Measurements from ENCODE around the gene JKAMP. TPM values are rescaled to one million over a fixed set of nuclear protein-coding genes. Genes with fewer than 3 reads are reported as not detected.

The JKAMP gene
- total and polyA plus RNA-seq, 2 of the 8 experiments (the other 6 are each of a cell fraction or from before 2014, with no cell fraction given), result 34.9 to 182 TPM

- H3K56ac ChIP-seq (replicated peaks; ENCODE audit: insufficient read length, low read depth, low read length), result no peak overlapping the region
- H3K14ac ChIP-seq (ENCODE audit: insufficient read length), result no peak overlapping the region
- H2AFZ ChIP-seq (ENCODE audit: low read length), result no peak overlapping the region
- FAIRE-seq (no peak), DNase-seq (ENCODE audit: low read depth in 1 of 2, low spot score in 2 of 2) (no peak)
- no peak overlapping the region for H3K4ac ChIP-seq (replicated peaks; ENCODE audit: insufficient read length, low read depth, low read length)
- no peaks in the 10 kb centered on the region for H3K23me2 ChIP-seq (ENCODE audit: low read depth, low read length)
- H3K79me2 ChIP-seq (ENCODE audit: control insufficient read depth in 1 of 2, insufficient read depth in 2 of 2, low read length in 2 of 2), result no peaks in the 10 kb centered on the region
- no peak overlapping the region for H3K27ac ChIP-seq (ENCODE audit: low read depth, low read length)
- no peak overlapping the region for H4K8ac ChIP-seq (ENCODE audit: extremely low read depth, insufficient read depth, low read length)
- H2BK12ac ChIP-seq (ENCODE audit: low read depth, low read length), result no peak overlapping the region
- no peak overlapping the region for H2BK20ac ChIP-seq (ENCODE audit: low read length)
- no peak overlapping the region for H4K5ac ChIP-seq (ENCODE audit: insufficient read length, low read depth, low read length)
- no peak overlapping the region for H2BK15ac ChIP-seq (ENCODE audit: low read length)
- H3K9ac ChIP-seq (replicated peaks in 1 of 4; ENCODE audit: extremely low read depth in 1 of 4, low read depth in 3 of 4, low read length in 3 of 4), result no peak overlapping the region
- no peak overlapping the region for H3K4me3 ChIP-seq (ENCODE audit: extremely low read depth in 1 of 4, insufficient read depth in 2 of 4, low read depth in 3 of 4, low read length in 4 of 4)
- no peak overlapping the region for H2BK120ac ChIP-seq (replicated peaks; ENCODE audit: low read depth, low read length)
- no peaks in the 10 kb centered on the region for H4K20me1 ChIP-seq (replicated peaks in 1 of 2; ENCODE audit: control insufficient read depth in 1 of 2, insufficient read depth in 2 of 2, low read length in 2 of 2)
- no peaks in the 10 kb centered on the region for H3K36me3 ChIP-seq (ENCODE audit: control insufficient read depth in 2 of 4, insufficient read depth in 4 of 4, low read length in 3 of 4)
- ChIA-PET POLR2A (ENCODE audit: partially characterized antibody) (no interaction called here), CTCF (ENCODE audit: partially characterized antibody) (interaction anchor here (1.4 kb wide), 1 partner anchor 30 kb away, joined by 3 read pairs; no protein-coding TSS in a partner anchor)
- 87% methylated on average over 1 of the region's 1 CpG; no CpG with 5 or more reads in 1 of the 2 experiments for WGBS, 2 experiments (ENCODE audit: extremely low coverage in 1 of 2, insufficient coverage in 1 of 2, insufficient read length in 1 of 2, insufficient replicate concordance in 2 of 2, low coverage in 1 of 2, low lambda C conversion rate in 2 of 2, missing lambda C conversion rate in 1 of 2)
- H3K4me2 ChIP-seq (ENCODE audit: insufficient read depth in 1 of 2, low read depth in 2 of 2, low read length in 2 of 2), result no peak overlapping the region
- H3K23ac ChIP-seq (ENCODE audit: insufficient read length), result no peak overlapping the region
- no peaks in the 10 kb centered on the region for H3K79me1 ChIP-seq (ENCODE audit: low read depth, low read length)
- H2BK5ac ChIP-seq (ENCODE audit: low read depth, low read length), result no peak overlapping the region
- no peaks in the 10 kb centered on the region for H3K4me1 ChIP-seq (replicated peaks in 1 of 4; ENCODE audit: control insufficient read depth in 3 of 4, insufficient read depth in 4 of 4, low read length in 3 of 4)
- H2AK5ac ChIP-seq (ENCODE audit: low read depth, low read length), result no peak overlapping the region
- no peaks in the 10 kb centered on the region for H3K27me3 ChIP-seq (replicated peaks in 1 of 4; ENCODE audit: control insufficient read depth in 3 of 4, extremely low read depth in 1 of 4, insufficient read depth in 3 of 4, low read length in 3 of 4)
- H3K9me3 ChIP-seq (ENCODE audit: insufficient read depth in 2 of 2, low read depth in 1 of 2, low read length in 1 of 2), result no peaks in the 10 kb centered on the region
- H3K18ac ChIP-seq (ENCODE audit: extremely low read depth, low read length), result no peak overlapping the region
- no peak overlapping the region for H4K91ac ChIP-seq (replicated peaks; ENCODE audit: insufficient read length, low read length)
- no peak for TF ChIP-seq BCL11A (IDR thresholded peaks at IDR 0.05; ENCODE audit: low read depth in 2 of 2, low read length in 2 of 2)
- TF ChIP-seq RBBP5 (IDR thresholded peaks at IDR 0.05; ENCODE audit: borderline replicate concordance, low read depth, low read length), result no peak
- TF ChIP-seq SAP30 (IDR thresholded peaks at IDR 0.05; ENCODE audit: insufficient read depth, insufficient replicate concordance, low read length), result no peak
- no peak for TF ChIP-seq TAF1 (IDR thresholded peaks at IDR 0.05; ENCODE audit: low read depth, low read length)
- no peak for TF ChIP-seq BRCA1 (IDR thresholded peaks at IDR 0.05; ENCODE audit: low read depth, low read length)
- TF ChIP-seq, protein P1, sequence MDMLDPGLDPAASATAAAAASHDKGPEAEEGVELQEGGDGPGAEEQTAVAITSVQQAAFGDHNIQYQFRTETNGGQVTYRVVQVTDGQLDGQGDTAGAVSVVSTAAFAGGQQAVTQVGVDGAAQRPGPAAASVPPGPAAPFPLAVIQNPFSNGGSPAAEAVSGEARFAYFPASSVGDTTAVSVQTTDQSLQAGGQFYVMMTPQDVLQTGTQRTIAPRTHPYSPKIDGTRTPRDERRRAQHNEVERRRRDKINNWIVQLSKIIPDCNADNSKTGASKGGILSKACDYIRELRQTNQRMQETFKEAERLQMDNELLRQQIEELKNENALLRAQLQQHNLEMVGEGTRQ (IDR thresholded peaks at IDR 0.05; ENCODE audit: low read length), result no peak
- TF ChIP-seq SP2 (IDR thresholded peaks at IDR 0.05; ENCODE audit: low read length), result no peak
- TF ChIP-seq YY1 (IDR thresholded peaks at IDR 0.05; ENCODE audit: low read depth, low read length), result no peak
- no peak for TF ChIP-seq EZH2 (IDR thresholded peaks at IDR 0.05; ENCODE audit: low read depth, low read length, severe bottlenecking)
- TF ChIP-seq SUZ12 (IDR thresholded peaks at IDR 0.05; ENCODE audit: low read length), result no peak
- TF ChIP-seq KDM4A (IDR thresholded peaks at IDR 0.05; ENCODE audit: low read depth, low read length, severe bottlenecking), result no peak
- no peak for TF ChIP-seq HDAC6 (IDR thresholded peaks at IDR 0.05; ENCODE audit: low read depth, low read length)
- no peak for TF ChIP-seq EGR1 (IDR thresholded peaks at IDR 0.05; ENCODE audit: borderline replicate concordance, low read depth, low read length)
- no peak for TF ChIP-seq SIRT6 (IDR thresholded peaks at IDR 0.05; ENCODE audit: low read length)
Observed at GRCh38 chr14:59537476-59537875, 53.2 kb downstream of the JKAMP start.

Data from H1 (cell line).